ENCODE results near the gene FBXL2. TPM values are rescaled to one million over a fixed set of nuclear protein-coding genes. Genes with fewer than 3 reads are reported as not detected.
"Not testable (repeated sequence)": the region's sequence is repeated elsewhere in the genome, so short reads cannot be mapped to it uniquely, and the experiment has no call there.

The FBXL2 gene
- total RNA-seq, 1 donor from 2014 or later = 1.7 TPM

- ATAC-seq = no peak
These were observed 40.9 kb downstream of the FBXL2 start for GRCh38 chr3:33317963-33318709.

- ATAC-seq = no peak
These were observed 41.6 kb downstream of the FBXL2 start for GRCh38 chr3:33318710-33319380.

GRCh38 chr3:33322412-33322811, 45.2 kb downstream of the FBXL2 start:
- ATAC-seq = no peak

GRCh38 chr3:33331414-33331813, 54.2 kb downstream of the FBXL2 start:
- no peak for ATAC-seq

DNA sequence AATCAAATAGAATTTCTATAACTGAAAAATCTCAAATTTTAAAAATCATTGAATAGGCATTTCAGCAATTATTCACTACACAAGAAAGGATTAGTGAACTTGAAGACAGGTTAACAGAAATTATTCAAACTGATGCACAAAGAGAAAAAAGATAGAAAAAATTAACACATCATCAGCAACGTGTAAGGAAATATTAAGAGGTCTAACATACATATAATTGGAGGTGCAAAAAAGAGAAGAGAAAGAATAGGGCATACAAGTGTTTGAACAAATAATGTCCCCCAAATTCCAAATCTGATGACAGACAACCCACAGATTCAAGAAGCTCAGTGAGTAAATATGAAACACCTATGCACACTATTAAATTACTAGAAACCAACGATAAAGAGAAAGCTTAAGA, 57.1 kb downstream of the FBXL2 start:
- no peak for ATAC-seq

- ATAC-seq = not testable (repeated sequence)
These were observed 61.8 kb downstream of the FBXL2 start for GRCh38 chr3:33338936-33339465.

GRCh38 chr3:33339758-33340157, 62.5 kb downstream of the FBXL2 start:
- ATAC-seq = no peak

- ATAC-seq = no peak
These were observed 78.4 kb downstream of the FBXL2 start for GRCh38 chr3:33355611-33356010.

DNA sequence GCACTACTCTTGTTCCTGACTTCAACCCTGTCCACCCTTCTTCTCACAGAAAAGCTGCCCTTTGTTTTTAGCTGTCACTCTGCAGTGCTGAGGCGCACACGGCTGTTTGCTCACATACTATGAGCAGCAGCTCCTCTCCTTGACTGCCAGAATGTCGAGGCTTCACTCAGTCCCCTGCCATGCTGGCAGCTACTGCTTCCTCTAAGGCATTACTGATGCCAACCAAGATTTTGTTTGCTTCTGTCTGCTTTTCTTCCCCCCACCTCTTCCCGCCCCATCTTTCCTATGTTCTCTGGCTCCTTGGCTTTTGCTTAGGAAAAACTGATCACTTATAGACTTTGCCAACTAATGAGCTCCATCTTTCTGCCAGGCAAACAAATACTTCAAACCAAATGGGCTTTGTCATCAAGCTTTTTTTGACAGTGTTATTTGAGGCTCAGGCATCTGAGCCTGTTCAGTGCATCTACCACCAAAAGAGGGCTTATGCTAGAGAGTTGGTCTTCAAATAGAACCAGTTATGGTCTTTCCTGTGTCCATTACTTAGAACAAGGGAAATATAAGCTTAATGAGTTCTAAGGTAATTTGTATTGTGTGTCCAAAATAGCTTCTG, 81.0 kb downstream of the FBXL2 start:
- no peak for ATAC-seq

DNA sequence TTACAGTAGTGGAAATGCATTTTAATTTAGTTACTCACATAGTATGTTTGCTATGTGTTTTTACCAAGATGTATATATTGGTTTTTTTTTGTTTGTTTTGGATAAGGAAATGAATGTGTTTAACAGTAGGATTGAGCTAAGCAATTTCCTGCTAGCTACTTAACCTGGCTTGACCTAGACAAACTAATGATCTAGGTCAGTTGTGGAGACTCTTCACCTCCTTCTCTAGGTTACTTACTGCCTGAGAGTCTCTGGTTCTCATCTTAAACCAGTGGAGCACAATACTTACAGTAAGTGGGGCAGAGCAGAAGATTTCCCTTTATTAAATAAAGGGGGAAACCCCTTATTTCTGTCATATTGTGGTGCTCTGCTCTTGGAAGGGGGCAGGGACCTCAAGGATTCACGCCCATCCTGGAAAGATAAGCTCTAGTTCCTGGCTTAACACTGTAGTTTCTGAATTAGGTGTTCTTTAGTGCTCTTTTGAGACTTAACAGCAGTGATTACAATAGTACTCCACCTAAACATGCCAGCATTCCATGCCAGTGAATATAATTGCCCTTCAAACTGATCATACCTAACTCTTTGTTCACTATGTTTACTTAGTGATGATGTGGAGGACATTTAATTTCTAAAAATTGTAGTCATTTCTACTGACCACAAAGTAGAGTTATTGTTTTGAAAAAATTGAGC, 83.0 kb downstream of the FBXL2 start:
- ATAC-seq = peak; percentile 87

DNA sequence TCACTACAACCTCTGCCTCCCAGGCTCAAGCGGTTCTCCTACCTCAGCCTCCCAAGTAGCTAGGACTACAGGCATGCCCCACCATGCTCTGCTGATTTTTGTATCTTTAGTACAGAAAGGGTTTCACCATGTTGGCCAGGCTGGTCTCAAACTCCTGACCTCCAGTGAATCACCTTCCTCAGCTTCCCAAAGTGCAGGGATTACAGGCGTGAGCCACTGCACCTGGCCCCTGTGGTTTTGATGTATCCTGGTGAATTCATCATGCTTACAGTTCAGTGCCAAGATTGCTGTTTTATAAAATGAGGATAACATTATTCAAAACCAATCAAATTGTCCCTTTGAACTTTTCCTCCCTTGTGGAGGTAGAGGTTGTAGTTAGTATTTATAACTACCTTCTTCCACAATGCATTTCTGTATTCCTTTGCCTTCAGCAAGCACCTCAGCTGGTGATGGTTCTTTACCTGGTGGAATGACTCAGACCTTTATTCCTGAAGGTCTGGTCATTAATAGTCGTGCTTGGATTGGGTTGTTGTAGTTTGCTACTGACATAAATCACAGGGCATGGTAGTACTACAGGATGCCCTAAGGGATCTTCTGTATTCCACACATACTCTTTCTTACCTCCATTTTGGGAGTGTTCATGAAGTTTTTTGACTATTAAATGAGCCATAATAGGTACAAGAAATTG, 86.0 kb downstream of the FBXL2 start:
- ATAC-seq = peak; percentile 39

GRCh38 chr3:33364060-33364459, 86.8 kb downstream of the FBXL2 start:
- no peak for ATAC-seq

GRCh38 chr3:33364531-33365128, 87.4 kb downstream of the FBXL2 start:
- no peak for ATAC-seq

DNA sequence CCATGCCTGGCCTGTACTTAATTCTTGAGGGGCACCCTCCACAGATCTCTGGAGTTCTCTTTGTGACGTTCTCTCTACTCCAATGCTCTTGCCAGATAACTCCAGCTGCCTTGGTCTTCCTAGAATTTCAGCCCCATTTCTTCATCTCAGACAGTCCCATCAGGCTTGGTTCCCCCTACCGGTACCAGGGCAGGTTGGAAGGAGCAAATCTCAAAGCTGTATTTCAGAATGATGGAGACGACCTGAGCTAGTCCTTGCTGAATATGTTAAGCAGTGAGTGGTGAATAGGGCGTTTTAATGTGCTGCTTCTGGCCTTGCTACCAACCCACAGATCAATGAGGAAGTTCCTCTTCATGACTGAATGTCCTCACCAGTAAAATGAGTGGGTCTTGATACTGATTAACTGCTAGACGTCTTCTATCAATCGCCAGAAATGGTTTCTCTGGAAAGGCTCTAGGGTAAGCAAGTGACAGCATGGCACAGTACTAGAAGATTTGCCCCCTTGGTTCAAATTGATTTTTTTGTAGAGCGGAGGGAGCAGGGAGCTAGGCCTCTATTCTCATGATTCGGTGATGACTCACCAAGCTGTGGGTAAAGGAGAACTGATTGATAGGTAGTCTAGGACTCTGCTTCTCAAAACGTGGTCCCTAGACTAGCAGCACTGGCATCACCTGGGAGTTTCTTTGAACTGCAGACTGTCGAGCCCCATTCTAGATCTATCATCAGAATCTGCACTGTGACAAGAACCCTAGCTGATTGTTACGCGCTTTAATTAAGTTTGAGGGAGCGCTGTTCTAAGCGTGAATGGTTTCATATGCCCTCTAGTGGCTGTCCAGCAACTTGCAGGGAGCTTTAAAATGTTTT, 95.2 kb downstream of the FBXL2 start:
- ATAC-seq = peak; percentile 74

GRCh38 chr3:33373082-33373437, 95.8 kb downstream of the FBXL2 start:
- no peak for ATAC-seq

DNA sequence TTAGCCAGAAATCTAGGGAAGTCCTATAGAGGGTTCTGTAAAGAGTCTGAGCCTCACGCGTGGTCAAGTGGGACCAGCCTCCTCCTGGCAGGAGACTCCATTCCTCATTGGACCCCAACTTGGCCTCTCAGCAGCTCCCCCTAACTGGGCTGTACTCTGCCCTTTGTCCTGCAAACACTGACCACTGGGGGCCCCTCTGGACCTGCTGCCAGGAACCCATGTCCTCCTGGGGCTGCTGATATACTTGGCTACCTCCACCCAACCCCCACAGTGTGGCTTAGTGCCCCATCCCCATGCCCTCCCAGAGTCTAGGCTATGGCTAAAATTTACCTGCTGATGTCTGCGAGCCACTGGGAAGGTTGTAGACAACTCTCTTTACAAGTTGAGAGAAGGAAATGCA, 100.2 kb downstream of the FBXL2 start:
- ATAC-seq = peak; percentile 10

GRCh38 chr3:33377931-33378330, 100.7 kb downstream of the FBXL2 start:
- ATAC-seq = peak; percentile 59

- ATAC-seq = no peak
These were observed 103.4 kb downstream of the FBXL2 start for GRCh38 chr3:33380653-33381052.

DNA sequence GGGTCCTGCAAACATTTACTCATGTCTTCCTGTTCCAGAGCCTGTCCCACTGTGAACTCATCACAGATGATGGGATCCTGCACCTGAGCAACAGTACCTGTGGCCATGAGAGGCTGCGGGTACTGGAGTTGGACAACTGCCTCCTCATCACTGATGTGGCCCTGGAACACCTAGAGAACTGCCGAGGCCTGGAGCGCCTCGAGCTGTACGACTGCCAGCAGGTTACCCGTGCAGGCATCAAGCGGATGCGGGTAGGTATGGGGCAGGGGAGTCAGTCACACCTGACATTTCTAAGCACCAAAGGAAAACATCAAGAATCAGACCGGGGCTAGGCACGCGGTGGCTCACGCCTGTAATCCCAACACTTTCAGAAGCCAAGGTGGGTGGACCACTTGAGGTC, 106.7 kb downstream of the FBXL2 start:
- ATAC-seq = no peak

DNA sequence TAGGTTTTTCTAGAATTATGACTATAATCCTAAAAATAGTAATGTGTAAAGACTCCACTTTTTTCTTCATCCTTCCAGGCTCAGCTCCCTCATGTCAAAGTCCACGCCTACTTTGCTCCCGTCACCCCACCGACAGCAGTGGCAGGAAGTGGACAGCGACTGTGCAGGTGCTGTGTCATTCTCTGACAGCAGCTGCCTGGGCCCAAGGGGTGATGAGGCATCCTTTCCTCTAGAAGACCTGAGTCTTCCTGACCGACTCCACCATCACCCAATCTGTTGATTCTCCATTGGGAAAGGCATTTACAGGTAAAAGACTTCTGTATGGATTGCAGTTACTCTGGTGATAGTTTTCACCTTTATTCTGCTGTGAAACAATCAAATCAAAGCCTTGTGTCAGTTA, 108.2 kb downstream of the FBXL2 start:
- ATAC-seq = no peak

GRCh38 chr3:33386631-33387030, 109.4 kb downstream of the FBXL2 start:
- ATAC-seq = no peak
